A673 (cell line): ENCODE results near the gene CYB561D2. TPM values are rescaled to one million over a fixed set of nuclear protein-coding genes. Genes with fewer than 3 reads are reported as not detected.

ENCODE experiments used
- BruUV-seq: library from RNA; stranded (reverse); fragments of 400-500 nt; replicated peaks from 2 replicates; lab custom pipeline; 2021; lab: Mats Ljungman, UMichigan
- CTCF ChIA-PET: fragments of 300-600 bp; sonication (Branson Sonifier 250); formaldehyde crosslinking; loops from one replicate; lab custom pipeline; 2022; ENCODE audit warnings: antibody characterized with exemption; lab: Charles Lee
- POLR2A ChIA-PET: fragments of 300-600 bp; sonication (Branson Sonifier 250); formaldehyde crosslinking; loops from one replicate; lab custom pipeline; 2022; ENCODE audit warnings: antibody characterized with exemption; ENCODE audit not compliant: low non-redundant PET; lab: Charles Lee
- DNase-seq: peaks from one replicate; pipeline ENCODE4 v3.0.0-alpha.2; 2015; ENCODE audit warnings: low spot score
- H3K27ac ChIP-seq: fragments of 200-600 bp; sonication (generic); 2 replicates; pipeline ENCODE4 v1.5.1; 2016; ENCODE audit warnings: mixed run types, low read depth, mild to moderate bottlenecking, mixed read lengths, antibody characterized with exemption, low read length; ENCODE audit not compliant: poor library complexity, severe bottlenecking
- H3K27me3 ChIP-seq: fragments of 200-600 bp; sonication (generic); replicated peaks from 2 replicates; pipeline ENCODE4 v1.6.1; 2017; ENCODE audit warnings: mixed run types, low read depth, mild to moderate bottlenecking, mixed read lengths, antibody characterized with exemption, low read length; ENCODE audit not compliant: insufficient read depth, poor library complexity
- H3K36me3 ChIP-seq: fragments of 200-600 bp; sonication (generic); 2 replicates; pipeline ENCODE4 v1.6.1; 2016; ENCODE audit warnings: mixed run types, mild to moderate bottlenecking, mixed read lengths, antibody characterized with exemption, low read length; ENCODE audit not compliant: insufficient read depth, poor library complexity, severe bottlenecking
- H3K4me1 ChIP-seq: fragments of 200-600 bp; sonication (generic); 2 replicates; pipeline ENCODE4 v1.6.1; 2017; ENCODE audit warnings: mixed run types, mild to moderate bottlenecking, mixed read lengths, antibody characterized with exemption, low read length; ENCODE audit not compliant: insufficient read depth, poor library complexity, severe bottlenecking
- H3K4me3 ChIP-seq: fragments of 200-600 bp; sonication (generic); 2 replicates; pipeline ENCODE4 v1.5.1; 2016; ENCODE audit warnings: low read depth, mixed run types, mild to moderate bottlenecking, mixed read lengths, low read length; ENCODE audit not compliant: poor library complexity, severe bottlenecking
- H3K9me3 ChIP-seq: fragments of 200-600 bp; sonication (generic); 2 replicates; pipeline ENCODE4 v1.6.1; 2016; ENCODE audit warnings: mixed run types, low read depth, mild to moderate bottlenecking, mixed read lengths, antibody characterized with exemption, low read length; ENCODE audit not compliant: poor library complexity, severe bottlenecking
- CTCF ChIP-seq: fragments of 300-800, 200-600 bp; sonication (generic); conservative IDR thresholded peaks from 2 replicates; pipeline ENCODE4 v1.5.1; 2017; ENCODE audit warnings: low read depth, mild to moderate bottlenecking, antibody characterized with exemption, low read length, moderate library complexity, mixed read lengths
- EZH2 ChIP-seq: fragments of 200-600 bp; sonication (generic); IDR thresholded peaks from 2 replicates; pipeline ENCODE4 v1.6.1; 2017; ENCODE audit warnings: borderline replicate concordance, low read depth, mild to moderate bottlenecking, mixed read lengths, antibody characterized with exemption, low read length; ENCODE audit not compliant: poor library complexity, severe bottlenecking
- intact Hi-C: fragments of 100-400 bp; cut with micrococcal nuclease; formaldehyde crosslinking; loops from one replicate; pipeline ENCODE4 v1.10.0; 2022; ENCODE audit not compliant: unreplicated experiment
- total RNA-seq: library from RNA; stranded (reverse); gene quantifications from 2 replicates; pipeline ENCODE4 v1.2.3, GENCODE V29; 2021

Gene CYB561D2
- total RNA-seq, 1 experiment from 2014 or later, result 8.2 TPM

GRCh38 chr3:50314816-50315215, 35.8 kb upstream of the CYB561D2 start:
- no peaks in the 10 kb centered on the region for H3K9me3 ChIP-seq
- no TSS peak for BruUV-seq
- no peaks in the 10 kb centered on the region for H3K4me1 ChIP-seq
- H3K27ac ChIP-seq, result no peak overlapping the region
- ChIA-PET CTCF (no interaction called here), POLR2A (no interaction called here)
- TF ChIP-seq CTCF, result no peak
- no peak for TF ChIP-seq EZH2
- H3K36me3 ChIP-seq, result no peaks in the 10 kb centered on the region
- H3K4me3 ChIP-seq, result no peak overlapping the region
- intact Hi-C loops, result no loop called here
- H3K27me3 ChIP-seq, result no peaks in the 10 kb centered on the region
- no peak for DNase-seq

- no peak overlapping the region for H3K4me3 ChIP-seq
- no peaks in the 10 kb centered on the region for H3K9me3 ChIP-seq
- no peaks in the 10 kb centered on the region for H3K36me3 ChIP-seq
- no TSS peak for BruUV-seq
- DNase-seq, result no peak
- CTCF ChIA-PET, result no interaction called here
- H3K27me3 ChIP-seq, result no peaks in the 10 kb centered on the region
- TF ChIP-seq EZH2 (no peak), CTCF (no peak)
- POLR2A ChIA-PET, result no interaction called here
- intact Hi-C loops, result no loop called here
- H3K4me1 ChIP-seq, result peaks cover under 1% of the 10 kb centered on the region
- H3K27ac ChIP-seq, result no peak overlapping the region
Measured at GRCh38 chr3:50316657-50317242, 33.9 kb upstream of the CYB561D2 start.

DNA sequence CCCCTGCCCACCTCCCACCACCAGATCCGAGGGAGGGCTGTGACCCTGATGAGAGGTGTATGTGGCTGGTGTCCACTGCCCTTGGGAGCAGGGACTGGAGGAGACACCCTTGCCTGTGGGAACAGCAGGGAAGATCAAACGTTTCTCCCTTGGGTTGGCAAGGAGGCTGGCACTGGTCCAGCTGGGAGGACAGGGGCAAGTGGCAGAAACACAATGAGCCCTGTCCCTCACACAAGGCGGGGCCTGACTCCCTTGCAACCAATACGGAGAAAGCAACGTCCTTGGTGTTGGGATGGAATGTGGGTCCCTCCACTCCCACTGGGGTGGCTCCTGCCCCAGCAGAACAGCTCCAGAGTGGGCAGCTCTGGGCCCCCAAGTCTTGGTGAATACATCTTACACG, 33.4 kb upstream of the CYB561D2 start:
- intact Hi-C loops, result no loop called here
- no peaks in the 10 kb centered on the region for H3K9me3 ChIP-seq
- H3K4me1 ChIP-seq, result peaks cover 3% of the 10 kb centered on the region
- BruUV-seq, result no TSS peak
- DNase-seq, result no peak
- POLR2A ChIA-PET, result no interaction called here
- H3K36me3 ChIP-seq, result no peaks in the 10 kb centered on the region
- CTCF ChIA-PET, result no interaction called here
- H3K4me3 ChIP-seq, result no peak overlapping the region
- no peak overlapping the region for H3K27ac ChIP-seq
- H3K27me3 ChIP-seq, result no peaks in the 10 kb centered on the region
- TF ChIP-seq CTCF, result no peak
- TF ChIP-seq EZH2, result no peak
